HepG2 (cell line): ENCODE data around the gene SERPINB7.

Experiments
- CBX2 ChIP-seq, 2 experiments: fragments of 200-600 bp in 1 of 2; sonication (generic); formaldehyde crosslinking in 1 of 2; IDR thresholded peaks; 2 replicates each; pipeline versions ENCODE4 v1.7.0 to v1.8.1; 2018 to 2022; ENCODE audit warnings: low read depth in 2 of 2, low read length in 1 of 2, mild to moderate bottlenecking in 1 of 2, missing genetic modification reagents in 1 of 2
- KDM4B ChIP-seq: sonication (generic); formaldehyde crosslinking; IDR thresholded peaks from 2 replicates; pipeline ENCODE4 v1.4.0; 2020; ENCODE audit warnings: missing genetic modification reagents
- NFE2L2 ChIP-seq: fragments of 150-350 bp; IDR thresholded peaks from 2 replicates; pipeline ENCODE4 v1.6.1; 2014; ENCODE audit warnings: low read length
- NR1H2 ChIP-seq: sonication (generic); formaldehyde crosslinking; IDR thresholded peaks from 2 replicates; pipeline ENCODE4 v1.8.1; 2022; ENCODE audit warnings: low read depth, missing genetic modification reagents, borderline replicate concordance
- POLR2AphosphoS2 ChIP-seq: IDR thresholded peaks from 2 replicates; pipeline ENCODE4 v1.6.1; 2011; ENCODE audit warnings: low read depth, low read length, improper control_type of control experiment
- ZNF468 ChIP-seq: sonication (generic); formaldehyde crosslinking; IDR thresholded peaks from 2 replicates; pipeline ENCODE4 v1.8.0; 2022; ENCODE audit warnings: mild to moderate bottlenecking, moderate library complexity, missing genetic modification reagents
- ZNF530 ChIP-seq: sonication (generic); formaldehyde crosslinking; IDR thresholded peaks from 2 replicates; pipeline ENCODE4 v1.5.0; 2020; ENCODE audit warnings: low read depth, mild to moderate bottlenecking, missing genetic modification reagents
- TF ChIP-seq, protein P1 (sequence below): sonication (generic); formaldehyde crosslinking; IDR thresholded peaks from 2 replicates; pipeline ENCODE4 v1.5.0; 2020; ENCODE audit warnings: mild to moderate bottlenecking, missing genetic modification reagents, moderate library complexity

DNA sequence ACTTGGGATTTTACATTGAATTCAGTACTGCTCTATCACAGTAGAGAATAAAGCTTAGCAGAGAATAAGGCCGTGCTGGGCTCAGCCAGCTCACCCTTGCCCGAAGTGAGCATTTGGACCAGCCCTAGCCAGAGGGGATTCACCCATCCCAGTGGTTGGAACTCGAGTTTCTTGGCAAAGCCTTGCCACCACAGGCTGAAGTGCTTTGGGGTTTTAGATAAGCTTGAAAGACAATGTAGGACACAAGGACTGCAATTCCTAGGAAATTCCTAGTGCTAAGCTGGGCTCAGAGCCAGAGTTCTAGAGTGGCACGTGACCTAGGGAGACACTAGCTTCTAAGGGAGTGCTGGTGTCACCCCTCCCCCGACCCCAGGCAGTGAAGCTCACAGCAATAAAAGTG lies 44.4 kb upstream of the SERPINB7 start:
- TF ChIP-seq ZNF468 (CRISPR knock-in tag) (no peak), CBX2 (IDR thresholded peaks at IDR 0.05; ENCODE audit: low read depth, low read length) (no peak), CBX2 (CRISPR knock-in tag; IDR thresholded peaks at IDR 0.05; ENCODE audit: low read depth) (no peak), KDM4B (CRISPR knock-in tag) (no peak), NR1H2 (CRISPR knock-in tag) (no peak), POLR2AphosphoS2 (no peak), ZNF530 (CRISPR knock-in tag) (no peak), NFE2L2 (no peak)
- TF ChIP-seq, protein P1, sequence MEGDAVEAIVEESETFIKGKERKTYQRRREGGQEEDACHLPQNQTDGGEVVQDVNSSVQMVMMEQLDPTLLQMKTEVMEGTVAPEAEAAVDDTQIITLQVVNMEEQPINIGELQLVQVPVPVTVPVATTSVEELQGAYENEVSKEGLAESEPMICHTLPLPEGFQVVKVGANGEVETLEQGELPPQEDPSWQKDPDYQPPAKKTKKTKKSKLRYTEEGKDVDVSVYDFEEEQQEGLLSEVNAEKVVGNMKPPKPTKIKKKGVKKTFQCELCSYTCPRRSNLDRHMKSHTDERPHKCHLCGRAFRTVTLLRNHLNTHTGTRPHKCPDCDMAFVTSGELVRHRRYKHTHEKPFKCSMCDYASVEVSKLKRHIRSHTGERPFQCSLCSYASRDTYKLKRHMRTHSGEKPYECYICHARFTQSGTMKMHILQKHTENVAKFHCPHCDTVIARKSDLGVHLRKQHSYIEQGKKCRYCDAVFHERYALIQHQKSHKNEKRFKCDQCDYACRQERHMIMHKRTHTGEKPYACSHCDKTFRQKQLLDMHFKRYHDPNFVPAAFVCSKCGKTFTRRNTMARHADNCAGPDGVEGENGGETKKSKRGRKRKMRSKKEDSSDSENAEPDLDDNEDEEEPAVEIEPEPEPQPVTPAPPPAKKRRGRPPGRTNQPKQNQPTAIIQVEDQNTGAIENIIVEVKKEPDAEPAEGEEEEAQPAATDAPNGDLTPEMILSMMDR (CRISPR knock-in tag) = no peak
